GM18868 (cell line): ENCODE results near the gene REPS1.

ENCODE experiments used
- ATAC-seq: cut with Tn5 transposase; IDR thresholded peaks from one replicate; pipeline ENCODE4 v1.9.1; 2021; ENCODE audit warnings: mild to moderate bottlenecking, moderate library complexity; ENCODE audit not compliant: unreplicated experiment

Gene REPS1

GRCh38 chr6:138862456-138862855 is 125.6 kb downstream of the REPS1 start:
- no peak for ATAC-seq

DNA sequence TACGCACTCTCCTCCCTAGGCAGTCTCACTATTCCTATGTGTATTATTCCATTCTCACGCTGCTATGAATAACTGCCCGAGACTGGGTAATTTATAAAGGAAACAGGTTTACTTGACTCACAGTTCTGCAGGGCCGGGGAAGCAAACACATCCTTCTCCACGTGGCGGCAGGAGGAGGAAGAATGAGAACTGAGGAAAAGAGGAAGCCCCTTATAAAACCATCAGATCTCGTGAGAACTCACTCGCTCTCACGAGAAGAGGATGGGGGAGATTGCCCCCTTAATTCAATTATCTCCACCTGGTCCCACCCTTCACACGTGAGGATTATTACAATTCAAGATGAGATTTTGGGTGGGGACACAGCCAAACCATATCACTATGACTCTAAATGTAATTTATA is 130.3 kb downstream of the REPS1 start:
- no peak for ATAC-seq

DNA sequence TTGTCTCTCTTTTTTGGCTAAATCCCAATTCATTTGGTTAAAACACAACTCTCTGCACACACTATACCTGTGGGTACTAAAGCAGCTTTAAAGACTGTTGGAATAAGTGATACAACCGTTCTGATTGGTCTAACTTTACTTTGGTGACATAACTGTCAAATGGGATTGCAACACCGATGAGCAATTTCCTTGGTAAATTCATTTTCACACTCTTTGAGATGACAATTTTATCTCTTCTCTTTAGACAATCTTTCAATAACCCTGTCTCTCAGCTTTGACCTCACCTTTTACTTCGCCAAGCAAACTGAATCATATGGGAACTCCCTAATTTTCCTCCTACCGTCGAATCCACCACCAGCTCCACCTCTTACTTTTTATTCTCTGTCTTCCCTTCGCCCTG is 131.4 kb downstream of the REPS1 start:
- no peak for ATAC-seq
